ENCODE measurements around the gene ISCU.

DNA sequence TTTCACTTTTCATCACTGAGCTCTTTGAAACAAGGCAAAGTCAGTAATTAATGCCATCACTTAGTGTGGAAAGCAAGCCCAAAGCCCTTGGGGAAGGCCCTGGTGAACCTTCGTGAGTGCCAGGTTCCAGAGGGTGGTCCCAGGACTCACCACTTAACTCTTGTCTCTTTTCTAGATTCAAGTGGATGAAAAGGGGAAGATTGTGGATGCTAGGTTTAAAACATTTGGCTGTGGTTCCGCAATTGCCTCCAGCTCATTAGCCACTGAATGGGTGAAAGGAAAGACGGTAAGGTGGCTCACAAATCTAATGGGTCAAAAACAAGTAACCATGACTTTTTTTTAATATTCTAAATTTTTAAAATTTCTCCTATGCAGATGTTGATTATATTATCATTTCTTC lies 2.8 kb downstream of the ISCU start:
- TF ChIP-seq, protein P1, sequence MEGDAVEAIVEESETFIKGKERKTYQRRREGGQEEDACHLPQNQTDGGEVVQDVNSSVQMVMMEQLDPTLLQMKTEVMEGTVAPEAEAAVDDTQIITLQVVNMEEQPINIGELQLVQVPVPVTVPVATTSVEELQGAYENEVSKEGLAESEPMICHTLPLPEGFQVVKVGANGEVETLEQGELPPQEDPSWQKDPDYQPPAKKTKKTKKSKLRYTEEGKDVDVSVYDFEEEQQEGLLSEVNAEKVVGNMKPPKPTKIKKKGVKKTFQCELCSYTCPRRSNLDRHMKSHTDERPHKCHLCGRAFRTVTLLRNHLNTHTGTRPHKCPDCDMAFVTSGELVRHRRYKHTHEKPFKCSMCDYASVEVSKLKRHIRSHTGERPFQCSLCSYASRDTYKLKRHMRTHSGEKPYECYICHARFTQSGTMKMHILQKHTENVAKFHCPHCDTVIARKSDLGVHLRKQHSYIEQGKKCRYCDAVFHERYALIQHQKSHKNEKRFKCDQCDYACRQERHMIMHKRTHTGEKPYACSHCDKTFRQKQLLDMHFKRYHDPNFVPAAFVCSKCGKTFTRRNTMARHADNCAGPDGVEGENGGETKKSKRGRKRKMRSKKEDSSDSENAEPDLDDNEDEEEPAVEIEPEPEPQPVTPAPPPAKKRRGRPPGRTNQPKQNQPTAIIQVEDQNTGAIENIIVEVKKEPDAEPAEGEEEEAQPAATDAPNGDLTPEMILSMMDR (IDR thresholded peaks at IDR 0.05) = no peak
- TF ChIP-seq EZH2 (IDR thresholded peaks at IDR 0.05) = no peak

Data from neural progenitor cell (in vitro differentiated cells).